ENCODE results near the gene ATP1A4. TPM values are rescaled to one million over a fixed set of nuclear protein-coding genes. Genes with fewer than 3 reads are reported as not detected.

The ATP1A4 gene
- total RNA-seq, 1 donor, result not detected

GRCh38 chr1:160128636-160129035 is 22.8 kb upstream of the ATP1A4 start:
- DNase-seq (ENCODE audit: low read depth), result no peak
- H3K4me3 ChIP-seq (ENCODE audit: low read depth, low read length), result no peak overlapping the region
- no peak for TF ChIP-seq CTCF (IDR thresholded peaks at IDR 0.05; ENCODE audit: insufficient read depth, low read length)

- H3K4me3 ChIP-seq (ENCODE audit: low read depth, low read length), result no peak overlapping the region
- TF ChIP-seq CTCF (IDR thresholded peaks at IDR 0.05; ENCODE audit: insufficient read depth, low read length), result no peak
- no peak for DNase-seq (ENCODE audit: low read depth)
Observed at GRCh38 chr1:160129046-160129445, 22.4 kb upstream of the ATP1A4 start.

DNA sequence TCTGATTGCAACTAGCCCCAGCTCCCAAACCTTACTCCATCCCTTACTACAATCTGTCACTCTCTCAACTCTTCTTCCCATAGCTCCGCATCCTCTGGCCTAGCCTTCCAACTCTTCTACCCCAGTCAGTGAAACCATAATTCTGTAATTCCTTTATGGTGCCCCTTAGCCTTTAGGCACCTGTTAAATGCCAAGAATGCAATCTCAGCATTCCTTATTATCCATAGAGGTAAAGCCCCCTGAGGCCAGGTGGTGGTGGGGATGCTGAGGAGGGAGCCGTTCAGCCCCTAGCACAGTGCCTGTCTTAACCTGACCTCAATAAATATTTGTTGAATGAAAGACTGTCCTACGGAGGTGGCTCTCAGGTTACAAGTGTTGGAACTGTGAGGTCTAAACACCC is 21.8 kb upstream of the ATP1A4 start:
- no peak overlapping the region for H3K4me3 ChIP-seq (ENCODE audit: low read depth, low read length)
- no peak for DNase-seq (ENCODE audit: low read depth)
- no peak for TF ChIP-seq CTCF (IDR thresholded peaks at IDR 0.05; ENCODE audit: insufficient read depth, low read length)

GRCh38 chr1:160129966-160130365 is 21.4 kb upstream of the ATP1A4 start:
- TF ChIP-seq CTCF (IDR thresholded peaks at IDR 0.05; ENCODE audit: insufficient read depth, low read length), result no peak
- DNase-seq (ENCODE audit: low read depth), result no peak
- H3K4me3 ChIP-seq (ENCODE audit: low read depth, low read length), result no peak overlapping the region

- no peak for TF ChIP-seq CTCF (IDR thresholded peaks at IDR 0.05; ENCODE audit: insufficient read depth, low read length)
- no peak for DNase-seq (ENCODE audit: low read depth)
- no peak overlapping the region for H3K4me3 ChIP-seq (ENCODE audit: low read depth, low read length)
Observed at GRCh38 chr1:160130486-160130885, 20.9 kb upstream of the ATP1A4 start.

DNA sequence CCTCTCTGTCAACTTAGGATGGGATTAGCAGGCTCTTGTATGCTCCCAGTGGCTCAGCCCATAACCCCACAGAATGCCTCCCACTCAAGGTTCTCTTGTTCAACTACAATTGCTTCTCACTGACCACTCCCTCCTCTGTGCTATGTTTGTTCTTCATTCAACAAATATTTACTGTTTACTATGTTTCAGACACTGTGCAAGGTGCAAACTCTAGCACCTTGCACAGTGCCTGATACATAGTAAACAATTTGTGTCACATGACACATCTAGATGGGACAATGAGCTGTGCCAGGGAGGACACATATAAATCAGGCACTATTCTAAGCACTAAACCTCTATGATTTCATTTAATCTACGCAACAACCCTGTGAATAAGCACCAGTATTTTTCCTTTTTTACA is 20.5 kb upstream of the ATP1A4 start:
- no peak overlapping the region for H3K4me3 ChIP-seq (ENCODE audit: low read depth, low read length)
- no peak for TF ChIP-seq CTCF (IDR thresholded peaks at IDR 0.05; ENCODE audit: insufficient read depth, low read length)
- DNase-seq (ENCODE audit: low read depth), result no peak

GRCh38 chr1:160131803-160132565 is 19.4 kb upstream of the ATP1A4 start:
- no peak for TF ChIP-seq CTCF (IDR thresholded peaks at IDR 0.05; ENCODE audit: insufficient read depth, low read length)
- DNase-seq (ENCODE audit: low read depth), result no peak

More at GRCh38 chr1:160131803-160132565, 19.4 kb upstream of the ATP1A4 start:
- H3K4me3 ChIP-seq (ENCODE audit: low read depth, low read length), result no peak overlapping the region

All from fibroblast of the aortic adventitia (primary cell).